ENCODE data around the gene ALDOC.
"Not testable (repeated sequence)": the region's sequence is repeated elsewhere in the genome, so short reads cannot be mapped to it uniquely, and the experiment has no call there.

The ALDOC gene

GRCh38 chr17:28580959-28581358 lies 4.3 kb upstream of the ALDOC start:
- FAIRE-seq: no peak

DNA sequence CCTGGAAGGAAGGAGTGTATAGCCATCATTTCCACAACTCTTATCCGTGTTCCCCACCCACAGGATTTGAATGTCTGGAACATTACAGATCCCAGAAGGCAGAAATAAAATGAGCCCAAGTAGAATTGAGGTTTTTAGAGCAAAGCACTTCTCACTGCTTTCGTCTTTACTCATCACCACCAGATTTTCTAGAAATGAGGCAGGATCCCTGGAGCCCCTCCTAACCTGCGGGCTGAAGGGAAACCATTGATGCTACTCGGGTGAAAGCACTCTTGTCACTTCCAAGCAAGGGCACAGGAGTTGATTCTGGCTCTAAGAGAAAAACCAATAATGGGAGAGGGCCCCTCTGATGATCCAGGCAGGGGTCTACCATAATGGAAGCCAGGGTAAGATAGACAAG lies 2.8 kb upstream of the ALDOC start:
- FAIRE-seq: no peak

DNA sequence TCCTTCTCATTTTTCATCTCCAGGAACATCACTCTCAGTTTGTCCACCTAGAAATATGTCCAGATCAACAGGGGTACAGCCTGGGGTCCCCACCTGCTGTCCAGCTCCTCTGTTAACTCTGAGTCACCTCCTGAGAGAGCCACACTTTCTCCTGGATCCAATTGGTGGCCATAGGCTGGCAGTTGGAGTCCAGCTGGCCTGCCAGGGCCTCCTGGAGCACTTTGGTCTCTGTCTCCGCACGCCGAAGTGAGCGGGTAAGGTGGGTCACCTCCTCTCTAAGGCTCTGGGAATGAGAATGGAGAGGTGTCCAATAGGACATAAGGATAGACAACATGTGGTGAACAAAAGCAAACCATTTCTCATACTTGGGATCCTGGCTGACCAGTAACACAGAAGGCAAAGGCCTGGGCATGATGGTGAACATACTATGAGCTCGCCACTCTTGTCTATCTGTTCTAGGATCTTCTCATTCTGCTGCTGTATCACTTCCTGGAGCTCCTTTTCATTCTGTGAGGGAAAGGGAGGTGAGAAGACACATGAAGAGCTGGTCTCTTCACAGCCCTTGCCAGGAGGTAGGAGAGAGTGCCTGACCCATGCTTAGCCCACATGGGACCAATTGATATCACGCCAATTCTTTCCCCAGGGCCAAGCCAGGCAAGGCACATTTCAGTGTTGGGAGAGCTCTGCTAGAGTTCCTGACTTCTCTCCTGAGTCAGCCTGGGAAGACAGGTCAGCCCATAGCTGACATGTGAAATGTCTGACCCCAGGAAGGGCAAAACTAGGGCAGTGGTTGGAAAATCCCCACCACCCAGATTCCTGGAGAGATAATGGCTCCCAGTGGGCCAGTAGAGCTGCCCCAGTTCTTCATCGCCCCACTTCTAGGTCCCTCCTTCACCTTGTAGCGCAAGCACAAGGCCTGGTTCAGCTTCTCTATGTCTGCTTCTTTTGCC lies 1.8 kb upstream of the ALDOC start:
- FAIRE-seq: no peak

DNA sequence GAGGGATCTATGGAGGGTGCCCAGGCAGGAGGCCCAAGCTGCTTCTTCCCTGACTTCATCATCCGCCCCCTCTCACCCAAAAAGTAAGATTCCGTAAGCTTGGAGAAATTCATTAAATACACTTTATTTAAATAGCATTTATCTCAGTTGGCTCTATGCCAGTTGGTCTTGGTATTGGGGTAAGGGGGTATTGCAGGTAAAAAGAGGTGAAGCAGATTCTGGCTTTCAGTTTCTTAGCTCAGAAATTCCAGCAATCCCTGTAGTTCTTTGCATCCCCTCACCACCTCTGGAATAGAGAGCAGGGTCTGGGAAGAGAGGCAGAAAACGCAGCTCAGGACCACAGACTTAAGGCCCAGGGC lies 750 bp upstream of the ALDOC start:
- FAIRE-seq: no peak

GRCh38 chr17:28576016-28576415 lies 679 bp downstream of the ALDOC start:
- not testable (repeated sequence) for FAIRE-seq

GRCh38 chr17:28575126-28575795 lies 1.4 kb downstream of the ALDOC start:
- no peak for FAIRE-seq

GRCh38 chr17:28574526-28574925 lies 2.2 kb downstream of the ALDOC start:
- FAIRE-seq: no peak

GRCh38 chr17:28573966-28574480 lies 2.7 kb downstream of the ALDOC start:
- no peak for FAIRE-seq

- no peak for FAIRE-seq
Measured at GRCh38 chr17:28573521-28573920, 3.2 kb downstream of the ALDOC start.

- FAIRE-seq: no peak
Measured at GRCh38 chr17:28573040-28573380, 3.7 kb downstream of the ALDOC start.

GRCh38 chr17:28572259-28573039 lies 4.2 kb downstream of the ALDOC start:
- no peak for FAIRE-seq

DNA sequence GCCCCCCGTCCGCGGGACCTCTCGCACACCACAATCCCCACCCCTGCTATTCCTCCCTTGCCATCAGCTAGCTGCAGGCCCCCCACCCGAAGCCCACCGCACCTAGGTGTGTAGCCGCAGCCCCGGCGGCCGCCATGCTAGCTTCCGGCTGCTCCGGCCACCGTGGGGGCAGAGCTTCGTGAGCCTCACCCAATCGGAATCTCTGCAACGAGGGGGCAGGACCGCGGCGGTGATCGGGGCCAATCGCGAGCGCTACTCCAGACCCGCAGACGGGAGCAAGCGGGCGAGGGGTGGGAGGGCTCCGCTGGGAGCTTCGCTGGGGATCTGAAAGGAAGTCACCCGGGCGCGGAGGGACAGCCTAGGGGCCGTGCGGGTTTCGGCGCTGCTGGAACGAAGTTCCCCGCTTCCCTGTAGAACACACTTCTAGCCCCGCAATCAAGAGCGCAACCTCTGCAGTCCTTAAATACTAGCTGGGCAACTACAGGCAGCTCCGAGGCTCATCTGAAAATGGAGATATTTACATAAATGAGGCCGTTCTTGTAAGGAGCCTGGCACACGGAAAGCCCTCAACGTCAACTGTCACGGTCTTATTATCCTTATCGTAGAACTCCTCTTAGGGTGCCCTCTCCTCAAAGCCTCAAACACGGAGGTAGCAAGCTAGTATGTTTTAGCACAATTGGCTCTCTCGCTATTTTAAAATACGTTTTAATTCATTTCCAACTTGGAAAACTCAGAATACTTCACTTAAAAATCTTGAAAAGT lies 5.2 kb downstream of the ALDOC start, which contains the start of gene PIGS:
TSS of gene PIGS (minus strand) at position 164 of the 762 bp plus-strand sequence. CDS start at position 136, 28 bp downstream.
- FAIRE-seq: no peak

GRCh38 chr17:28570716-28571360 lies 5.9 kb downstream of the ALDOC start:
- FAIRE-seq: no peak

- FAIRE-seq: no peak
Measured at GRCh38 chr17:28569446-28569845, 7.2 kb downstream of the ALDOC start.

- FAIRE-seq: no peak
Measured at GRCh38 chr17:28567604-28568003, 9.1 kb downstream of the ALDOC start.

DNA sequence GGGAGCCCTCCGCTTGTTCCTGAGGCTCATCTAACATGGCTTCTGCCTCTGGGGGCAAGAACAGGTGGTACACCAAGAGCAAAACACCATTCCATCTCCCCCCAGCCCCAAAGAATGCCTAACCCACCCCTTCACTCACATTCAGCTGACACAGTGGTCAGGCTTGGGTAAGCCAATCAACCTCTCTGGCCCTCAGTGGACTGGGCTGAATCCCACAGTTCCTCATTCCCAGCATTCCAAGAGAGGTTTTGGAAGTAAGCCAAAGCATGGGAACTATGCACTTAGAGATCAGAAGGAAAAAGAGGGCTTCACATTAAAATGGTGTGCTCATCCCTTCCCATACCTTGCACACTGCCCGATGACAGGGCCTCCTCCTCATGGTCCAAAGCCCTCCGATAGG lies 13.2 kb downstream of the ALDOC start:
- FAIRE-seq: no peak

DNA sequence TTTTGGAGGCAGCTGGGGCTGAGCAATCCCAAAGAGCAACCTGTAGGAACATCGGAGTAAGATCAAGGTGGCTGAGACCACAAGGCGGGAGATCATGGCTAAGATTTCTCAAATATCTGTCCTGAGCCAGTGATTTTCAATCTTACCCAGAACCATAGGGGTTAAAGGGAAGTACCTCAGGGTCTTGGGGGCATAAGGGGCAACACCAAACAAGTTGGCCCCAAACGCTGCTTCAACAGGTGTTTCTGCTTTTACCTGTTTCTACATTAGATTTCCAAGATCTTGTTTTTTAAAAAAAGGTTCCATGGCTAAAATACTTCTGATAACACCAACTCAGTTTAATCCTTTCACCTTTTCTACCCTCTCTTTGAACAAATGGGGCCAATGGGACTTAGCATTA lies 21.7 kb downstream of the ALDOC start:
- FAIRE-seq: no peak

- FAIRE-seq: no peak
Measured at GRCh38 chr17:28554565-28554964, 22.1 kb downstream of the ALDOC start.

DNA sequence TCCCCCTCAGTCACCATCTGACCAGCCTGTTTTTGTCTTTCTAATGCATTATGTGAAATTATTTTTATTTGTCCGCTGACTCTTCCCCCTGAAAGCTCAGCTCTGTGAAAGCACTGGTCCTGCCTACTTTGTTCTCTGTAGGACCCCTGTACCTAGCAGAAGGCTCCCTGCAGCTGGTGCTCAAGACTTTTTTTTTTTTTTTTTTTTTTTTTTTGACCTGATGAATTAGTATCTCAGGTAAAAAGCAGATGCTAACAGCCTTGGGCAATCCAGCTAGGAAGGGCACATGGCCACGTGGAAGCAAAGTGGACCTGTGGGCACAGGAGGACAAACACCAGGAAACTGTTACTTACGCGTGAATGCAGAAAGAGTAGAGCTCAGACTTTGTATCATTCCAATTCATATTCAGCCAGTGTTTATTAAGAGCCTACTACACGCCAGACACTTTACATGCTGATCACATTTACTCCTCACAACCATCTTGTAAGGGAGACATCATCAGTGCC lies 23.6 kb downstream of the ALDOC start:
- FAIRE-seq: no peak

GRCh38 chr17:28552176-28552999 lies 24.3 kb downstream of the ALDOC start, which contains the start of gene UNC119:
Gene UNC119, minus strand, starts transcription at chr17:28552624. Its CDS starts 67 bp downstream, at chr17:28552557.
- FAIRE-seq: no peak

Data from endometrium (tissue), 2 donors.